ENCODE results near the gene HTR4. TPM values are rescaled to one million over a fixed set of nuclear protein-coding genes. Genes with fewer than 3 reads are reported as not detected.

The HTR4 gene
- total RNA-seq, 1 experiment from 2014 or later, result not detected

GRCh38 chr5:148688787-148689186, 34.5 kb upstream of the HTR4 start:
- peaks cover 19% of the 10 kb centered on the region in 2 experiments for H3K9me3 Mint-ChIP-seq
- Histone ChIP-seq H3K9me3 (ENCODE audit: control insufficient read depth, low read depth, low read length) (no peaks in the 10 kb centered on the region), H3K23ac (ENCODE audit: insufficient read length, low read depth, low read length) (no peak overlapping the region), H3K27ac (ENCODE audit: insufficient read length, low read depth, low read length) (no peak overlapping the region), H2BK15ac (ENCODE audit: low read depth, low read length) (no peak overlapping the region), H2AK5ac (ENCODE audit: insufficient read length, low read length) (no peak overlapping the region), H3K79me2 (ENCODE audit: insufficient read depth, low read length) (no peaks in the 10 kb centered on the region), H3K56ac (ENCODE audit: insufficient read length, low read depth, low read length) (no peak overlapping the region), H4K91ac (ENCODE audit: insufficient read length, low read depth, low read length) (no peak overlapping the region), H3K27me3 (ENCODE audit: insufficient read depth, low read length) (no peaks in the 10 kb centered on the region; the same call in 1 of the 2 replicates), H2BK20ac (ENCODE audit: low read depth, low read length, poor library complexity, severe bottlenecking) (no peak overlapping the region), H4K8ac (replicated peaks; ENCODE audit: insufficient read length, low read depth, low read length) (no peak overlapping the region), H3K14ac (ENCODE audit: insufficient read depth, low read length) (no peak overlapping the region), H2BK5ac (ENCODE audit: insufficient read length, low read length) (no peak overlapping the region), H3K9ac (ENCODE audit: extremely low read depth, insufficient read length, low read length) (no peak overlapping the region), H3K4me1 (ENCODE audit: insufficient read depth, low read length) (no peaks in the 10 kb centered on the region), H4K5ac (ENCODE audit: insufficient read length, low read depth, low read length) (no peak overlapping the region), H3T11ph (ENCODE audit: low read length) (no peak overlapping the region), H3K4me2 (ENCODE audit: insufficient read depth, insufficient read length, low read length) (no peak overlapping the region), H4K20me1 (ENCODE audit: control insufficient read depth, insufficient read depth, insufficient read length) (no peaks in the 10 kb centered on the region), H3K18ac (ENCODE audit: insufficient read length, low read depth, low read length) (no peak overlapping the region), H2BK12ac (ENCODE audit: insufficient read length, low read depth, low read length) (no peak overlapping the region), H3K79me1 (ENCODE audit: insufficient read depth, low read depth, low read length, poor library complexity, severe bottlenecking) (no peaks in the 10 kb centered on the region), H3K23me2 (ENCODE audit: insufficient read length, low read depth, low read length, poor library complexity, severe bottlenecking) (no peaks in the 10 kb centered on the region), H3K4ac (ENCODE audit: low read depth, low read length) (no peak overlapping the region), H2AFZ (ENCODE audit: low read length) (no peak overlapping the region), H2BK120ac (ENCODE audit: low read depth, low read length, poor library complexity, severe bottlenecking) (no peak overlapping the region)
- no peak for DNase-seq
- H3K27ac Mint-ChIP-seq, result no peak overlapping the region
- no peaks in the 10 kb centered on the region; the same call in 1 of the 2 replicates for H3K27me3 Mint-ChIP-seq (ENCODE audit: low read depth)
- H3K36me3 Mint-ChIP-seq (ENCODE audit: insufficient read depth in 1 of 3, low read depth in 3 of 3), result peaks cover 0 to 6% (median 0%) of the 10 kb centered on the region in 3 experiments; a peak in 2 of 7 replicates
- no peak overlapping the region for H3K4me3 Mint-ChIP-seq
- peaks cover 0 to 5% of the 10 kb centered on the region in 2 experiments; a peak in 2 of 4 replicates for H3K4me1 Mint-ChIP-seq
- TF ChIP-seq CTCF (conservative IDR thresholded peaks at IDR 0.05), result no peak
